HEK293T (cell line): Measurements from ENCODE around the gene EPB41L4B.

Experiments used
- ARNT ChIP-seq: fragments of 450-650 bp; IDR thresholded peaks from 2 replicates; pipeline ENCODE4 v1.6.1; 2017; ENCODE audit warnings: mild to moderate bottlenecking
- BHLHE40 ChIP-seq: fragments of 450-650 bp; IDR thresholded peaks from 2 replicates; pipeline ENCODE4 v1.6.1; 2016; ENCODE audit warnings: mild to moderate bottlenecking, moderate library complexity, borderline replicate concordance
- ELF4 ChIP-seq: fragments of 450-650 bp; IDR thresholded peaks from 2 replicates; pipeline ENCODE4 v1.6.1; 2017; ENCODE audit warnings: antibody characterized with exemption
- FOXA1 ChIP-seq: fragments of 450-650 bp; IDR thresholded peaks from 2 replicates; pipeline ENCODE4 v1.6.1; 2016; ENCODE audit warnings: mild to moderate bottlenecking
- FOXK2 ChIP-seq: fragments of 450-650 bp; IDR thresholded peaks from 2 replicates; pipeline ENCODE4 v1.6.1; 2016; ENCODE audit warnings: mild to moderate bottlenecking
- FOXM1 ChIP-seq: fragments of 450-650 bp; IDR thresholded peaks from 2 replicates; pipeline ENCODE4 v1.6.1; 2017; ENCODE audit warnings: mild to moderate bottlenecking, borderline replicate concordance
- L3MBTL2 ChIP-seq: fragments of 450-650 bp; conservative IDR thresholded peaks from 2 replicates; pipeline ENCODE4 v1.6.1; 2016; ENCODE audit warnings: mild to moderate bottlenecking
- NFRKB ChIP-seq: fragments of 450-650 bp; IDR thresholded peaks from 2 replicates; pipeline ENCODE4 v1.6.1; 2016; ENCODE audit warnings: mild to moderate bottlenecking, moderate library complexity
- SP1 ChIP-seq: fragments of 450-650 bp; IDR thresholded peaks from 2 replicates; pipeline ENCODE4 v1.6.1; 2017
- SUZ12 ChIP-seq: fragments of 450-650 bp; IDR thresholded peaks from 2 replicates; pipeline ENCODE4 v1.6.1; 2016; ENCODE audit warnings: mild to moderate bottlenecking
- TARDBP ChIP-seq: fragments of 450-650 bp; IDR thresholded peaks from 2 replicates; pipeline ENCODE4 v1.6.1; 2016

DNA sequence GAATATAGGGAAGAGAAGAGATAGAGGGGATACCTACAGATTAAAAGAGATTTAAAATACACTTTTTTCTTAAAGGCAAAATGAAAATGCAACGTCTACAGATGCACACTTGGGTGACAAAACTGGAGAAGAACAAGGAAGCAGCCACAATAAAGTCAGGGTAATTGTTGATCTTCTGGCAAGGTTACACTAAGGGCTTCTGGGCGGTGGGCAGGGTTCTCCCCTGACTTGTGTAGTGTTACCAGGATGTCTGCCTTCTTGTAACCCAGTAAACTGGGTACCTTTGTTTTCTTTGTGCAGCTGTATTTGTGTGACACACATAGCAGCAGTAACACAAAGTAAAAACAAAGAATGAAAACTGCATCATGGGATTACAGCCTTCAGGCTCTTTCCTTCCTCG lies 37.8 kb downstream of the EPB41L4B start:
- no peak for TF ChIP-seq BHLHE40
- TF ChIP-seq SP1 = no peak
- TF ChIP-seq ELF4 = no peak
- TF ChIP-seq NFRKB = no peak
- TF ChIP-seq L3MBTL2 = no peak
- no peak for TF ChIP-seq FOXA1
- TF ChIP-seq FOXK2 = no peak
- TF ChIP-seq TARDBP = no peak
- TF ChIP-seq FOXM1 = no peak
- no peak for TF ChIP-seq SUZ12
- TF ChIP-seq ARNT = no peak
